GM18499 (cell line): ENCODE results near the gene EIF3K.

Experiments used
- ATAC-seq: cut with Tn5 transposase; IDR thresholded peaks from one replicate; pipeline ENCODE4 v1.9.1; 2021; ENCODE audit warnings: moderate number of reproducible peaks; ENCODE audit not compliant: insufficient read depth, unreplicated experiment

EIF3K gene

GRCh38 chr19:38682195-38682867 is 63.3 kb downstream of the EIF3K start:
- no peak for ATAC-seq

- ATAC-seq: no peak
Observed at GRCh38 chr19:38682872-38683392, 63.9 kb downstream of the EIF3K start.

- no peak for ATAC-seq
Observed at GRCh38 chr19:38683393-38684077, 64.5 kb downstream of the EIF3K start.

GRCh38 chr19:38684078-38684861 is 65.3 kb downstream of the EIF3K start:
- no peak for ATAC-seq

- no peak for ATAC-seq
Observed at GRCh38 chr19:38684862-38685665, 66.1 kb downstream of the EIF3K start.

GRCh38 chr19:38685666-38686529 is 66.9 kb downstream of the EIF3K start:
- ATAC-seq: no peak

GRCh38 chr19:38686530-38686888 is 67.5 kb downstream of the EIF3K start:
- ATAC-seq: no peak
